ENCODE results near the gene RAB3C.

RAB3C gene

DNA sequence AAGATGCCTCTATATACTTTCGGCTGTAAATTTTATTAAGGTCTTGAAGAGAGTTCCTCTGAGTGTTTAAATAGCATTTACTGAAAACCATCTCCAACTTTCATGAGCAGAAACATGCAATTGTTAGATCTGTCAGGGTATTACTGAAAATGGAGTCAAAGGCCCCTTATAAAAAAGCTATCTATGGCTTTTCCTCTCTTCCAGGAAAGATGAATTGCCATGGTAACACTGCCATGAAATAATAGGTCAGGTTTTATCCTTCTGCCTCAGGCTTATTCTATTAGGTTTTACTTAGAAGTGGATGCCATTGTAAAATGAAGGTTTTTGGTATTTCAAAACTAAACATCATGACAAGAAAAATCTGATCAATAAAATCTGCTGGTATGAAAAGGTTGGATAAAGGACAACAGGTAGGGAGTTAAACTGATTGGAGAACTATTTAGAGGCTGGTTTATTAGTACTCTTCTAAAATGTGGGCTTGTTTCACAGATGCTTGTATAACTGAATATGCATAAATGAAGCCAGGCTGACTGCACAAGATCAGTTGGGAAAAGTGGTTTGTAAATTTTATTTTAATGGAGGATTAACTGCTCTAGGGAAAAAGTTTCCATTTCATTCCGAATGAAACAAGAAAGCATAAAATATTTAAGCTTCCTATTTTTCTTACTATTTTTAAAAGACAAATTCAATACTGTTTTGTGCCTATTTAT, 135.5 kb downstream of the RAB3C start:
- no peak for DNase-seq (ENCODE audit: extremely low read depth in 1 of 2, low read depth in 1 of 2)

DNA sequence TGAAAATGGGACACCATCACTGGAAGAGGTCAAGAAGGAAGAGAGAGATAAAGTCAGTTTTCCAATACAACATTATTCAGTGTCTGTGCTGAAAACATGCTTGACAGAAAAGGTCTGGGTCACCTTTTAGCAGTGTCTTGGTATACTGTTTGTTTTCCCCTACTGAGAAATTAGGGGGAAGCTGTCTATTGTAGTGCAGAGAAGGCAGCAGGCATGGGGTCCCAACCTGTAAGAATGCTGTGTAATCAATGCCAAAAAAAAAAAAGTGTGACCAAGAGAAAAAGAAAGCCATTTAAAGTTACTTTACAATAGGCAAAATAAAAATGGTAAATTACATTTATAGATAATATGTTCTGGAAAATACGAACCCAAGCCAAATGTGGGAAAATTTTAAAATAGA, 139.3 kb downstream of the RAB3C start:
- DNase-seq (ENCODE audit: extremely low read depth in 1 of 2, low read depth in 1 of 2): no peak

DNA sequence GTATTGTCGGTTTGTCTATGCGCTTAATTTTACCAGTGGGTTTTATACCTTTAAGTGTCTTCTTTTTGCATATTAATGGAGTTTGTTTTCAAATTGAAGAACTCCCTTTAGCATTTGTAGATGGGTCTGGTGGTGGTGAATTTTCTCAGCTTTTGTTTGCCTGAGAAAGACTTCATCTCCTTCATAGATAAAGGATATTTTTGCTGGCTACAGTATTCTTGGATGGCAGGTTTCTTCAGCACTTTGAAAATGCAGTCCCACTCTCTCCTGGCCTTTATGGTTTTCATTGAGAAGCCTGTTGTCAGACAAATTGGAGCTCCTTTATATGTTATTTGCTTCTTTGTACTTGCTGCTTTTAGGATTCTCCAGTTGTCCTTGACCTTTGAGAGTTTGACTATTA, 142.1 kb downstream of the RAB3C start:
- no peak for DNase-seq (ENCODE audit: extremely low read depth in 1 of 2, low read depth in 1 of 2)

DNA sequence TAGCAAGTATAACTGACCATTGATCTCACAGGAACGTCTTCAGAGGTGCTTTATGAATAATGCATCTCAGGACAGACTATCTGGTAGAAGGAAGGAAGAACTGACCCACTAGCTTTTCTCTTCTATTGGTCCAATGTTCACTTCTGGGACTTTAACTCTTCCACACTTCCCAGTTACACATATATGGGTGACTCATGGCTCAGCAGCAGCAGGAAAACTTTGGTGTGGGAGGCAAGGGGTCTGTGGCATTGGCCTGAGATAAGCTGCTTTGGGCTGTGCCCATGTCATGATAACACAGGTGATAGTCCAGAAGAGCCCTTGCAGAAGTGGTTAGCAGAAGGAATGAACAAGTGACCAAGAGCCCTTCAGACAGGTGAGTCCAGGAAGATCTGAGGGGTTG, 148.8 kb downstream of the RAB3C start:
- DNase-seq (ENCODE audit: extremely low read depth in 1 of 2, low read depth in 1 of 2): no peak

DNA sequence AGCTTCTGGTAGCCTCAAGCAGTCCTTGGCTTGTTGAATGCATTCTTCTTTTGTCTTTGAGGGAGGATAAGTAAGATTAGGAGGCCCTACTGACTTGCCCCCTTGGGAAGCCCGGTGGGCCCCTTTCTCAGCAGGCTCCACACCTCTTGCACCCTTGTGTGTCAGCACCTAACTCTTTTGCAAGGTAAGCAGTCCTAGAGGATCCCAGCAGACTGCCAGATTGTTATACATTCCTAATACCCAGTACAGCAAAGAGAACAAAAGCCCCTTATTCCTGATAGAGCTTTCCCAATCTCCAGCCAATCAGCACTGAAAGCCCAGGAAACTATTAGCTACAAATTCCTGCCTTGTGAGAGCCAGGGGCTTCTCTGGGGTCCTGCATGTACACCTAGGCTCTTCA, 152.8 kb downstream of the RAB3C start:
- DNase-seq (ENCODE audit: extremely low read depth in 1 of 2, low read depth in 1 of 2): no peak

DNA sequence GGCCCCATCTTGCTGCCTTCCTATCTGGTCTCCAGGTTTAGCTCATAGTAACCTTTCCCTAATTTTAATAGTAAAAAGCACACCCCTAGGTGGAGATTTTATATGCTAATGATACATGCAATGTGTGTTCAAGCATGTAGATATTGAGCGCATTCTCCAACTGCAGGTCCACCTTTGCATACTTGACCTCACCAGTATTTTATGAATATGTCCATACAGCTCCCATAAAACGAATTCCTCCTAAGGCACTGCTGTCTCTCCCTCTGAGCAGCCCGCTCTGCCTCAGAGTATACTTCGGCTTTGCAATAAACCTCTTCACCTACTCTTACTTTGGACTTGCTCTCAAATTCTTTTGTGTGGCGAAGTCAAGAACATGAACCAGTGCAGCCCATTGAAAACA, 153.3 kb downstream of the RAB3C start:
- no peak for DNase-seq (ENCODE audit: extremely low read depth in 1 of 2, low read depth in 1 of 2)

DNA sequence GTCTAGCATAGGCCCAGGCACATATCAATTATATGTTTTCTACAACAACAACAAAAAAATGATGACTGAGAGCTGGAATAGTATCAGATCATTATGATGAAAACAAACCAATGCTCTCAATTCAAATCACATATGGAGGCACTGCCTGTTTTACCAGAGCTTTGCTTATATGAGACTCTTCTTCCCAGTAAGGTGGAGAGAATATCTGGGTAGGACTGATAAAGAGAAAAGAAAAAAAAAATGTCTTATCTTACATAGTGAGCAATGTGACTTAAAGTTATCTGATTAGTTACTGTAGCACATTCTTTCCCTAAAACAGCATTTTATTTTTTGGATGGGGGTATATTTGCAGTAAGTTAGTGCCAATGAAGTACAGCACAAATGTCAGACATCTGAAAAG, 154.8 kb downstream of the RAB3C start:
- no peak for DNase-seq (ENCODE audit: extremely low read depth in 1 of 2, low read depth in 1 of 2)

DNA sequence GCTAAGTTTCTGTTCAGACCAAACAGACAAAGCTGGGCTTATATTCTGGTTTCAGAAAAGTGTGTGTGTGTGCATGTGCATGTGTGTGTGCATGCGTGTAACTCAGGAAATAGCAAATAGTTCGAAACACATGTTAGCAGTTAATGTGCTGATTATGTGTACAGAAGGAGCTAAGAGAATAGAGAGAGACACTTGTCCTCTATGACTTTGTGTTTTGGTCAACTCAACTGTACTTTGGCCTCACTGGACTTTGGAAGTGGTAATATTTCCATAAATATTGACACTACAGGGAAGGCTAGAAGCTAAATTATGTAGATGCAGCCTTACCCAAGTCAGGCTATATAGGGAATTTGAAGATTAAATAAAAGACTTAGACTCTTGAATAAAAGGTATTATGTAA, 155.5 kb downstream of the RAB3C start:
- no peak for DNase-seq (ENCODE audit: extremely low read depth in 1 of 2, low read depth in 1 of 2)

DNA sequence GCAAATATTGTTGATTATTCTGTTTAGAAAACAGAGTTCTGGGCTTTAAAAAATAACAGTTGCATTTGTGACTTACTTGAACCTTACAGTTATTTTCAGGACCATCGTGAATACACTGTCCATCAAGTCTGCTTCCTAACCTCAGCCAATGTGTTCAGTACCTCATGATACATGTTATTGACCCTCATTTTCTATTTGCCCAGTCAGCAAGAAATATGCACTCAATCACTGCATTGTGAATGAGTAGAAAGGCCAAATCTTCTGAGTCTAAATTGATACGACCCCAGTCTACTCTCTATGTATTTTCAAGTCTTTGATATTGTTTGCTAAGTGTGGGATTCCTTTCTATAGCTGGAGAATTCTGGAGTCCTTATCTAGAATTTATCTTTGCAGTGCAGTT, 156.2 kb downstream of the RAB3C start:
- no peak for DNase-seq (ENCODE audit: extremely low read depth in 1 of 2, low read depth in 1 of 2)

DNA sequence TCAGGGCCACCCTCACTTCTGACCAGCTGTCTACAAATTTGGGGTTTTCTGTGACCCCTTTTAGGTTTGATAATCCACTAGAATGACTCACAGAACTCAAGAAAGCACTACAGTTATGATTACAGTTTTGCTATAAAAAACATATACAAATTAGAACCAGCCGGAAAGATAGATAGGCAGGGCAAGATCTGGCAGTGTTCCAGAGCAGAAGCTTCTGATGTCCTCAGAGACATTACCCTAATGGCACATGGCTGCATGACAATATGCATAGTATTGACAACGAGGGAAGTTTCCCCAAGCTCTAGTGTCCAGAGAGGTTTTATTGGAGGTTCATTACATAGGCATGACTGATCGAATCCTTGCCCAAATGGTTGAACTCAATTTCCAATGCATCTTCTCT, 158.1 kb downstream of the RAB3C start:
- no peak for DNase-seq (ENCODE audit: extremely low read depth in 1 of 2, low read depth in 1 of 2)

DNA sequence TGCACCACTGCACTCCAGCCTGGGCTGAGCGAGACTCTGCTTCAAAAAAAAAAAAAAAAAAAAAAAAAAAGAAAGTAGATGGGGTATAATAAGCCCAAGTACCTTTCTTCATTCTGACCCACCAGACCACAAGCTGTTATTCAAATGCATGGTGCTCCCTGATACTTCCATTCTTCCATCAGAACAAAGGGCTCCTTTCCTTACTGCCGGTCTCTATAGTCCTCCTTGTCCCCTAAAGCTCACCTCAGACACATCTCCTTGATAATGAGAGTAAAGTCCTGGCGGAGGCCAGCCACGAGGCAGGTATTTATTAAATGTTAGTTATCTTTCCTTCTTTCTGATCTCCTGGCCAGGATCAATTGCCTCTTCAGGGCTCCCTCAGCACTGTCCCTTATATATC, 162.5 kb downstream of the RAB3C start:
- DNase-seq (ENCODE audit: extremely low read depth in 1 of 2, low read depth in 1 of 2): no peak

DNA sequence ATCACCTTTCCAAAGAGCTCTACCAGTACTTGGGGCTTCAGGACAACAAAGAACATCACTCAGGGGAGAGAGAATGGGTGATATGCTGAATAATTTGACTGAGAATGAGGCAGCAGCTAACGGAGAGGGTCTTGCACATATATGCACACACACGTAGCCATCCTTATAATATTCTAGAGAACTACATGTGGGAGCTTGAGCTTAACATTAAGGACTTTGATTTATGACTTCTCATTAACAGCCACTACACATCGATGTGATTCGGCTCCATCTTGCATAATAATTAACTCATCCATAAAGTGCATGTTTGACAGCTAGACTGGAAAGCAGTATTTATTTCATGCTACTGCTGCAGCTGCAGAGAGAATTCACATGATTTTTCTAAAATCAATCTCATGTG, 163.4 kb downstream of the RAB3C start:
- no peak for DNase-seq (ENCODE audit: extremely low read depth in 1 of 2, low read depth in 1 of 2)

DNA sequence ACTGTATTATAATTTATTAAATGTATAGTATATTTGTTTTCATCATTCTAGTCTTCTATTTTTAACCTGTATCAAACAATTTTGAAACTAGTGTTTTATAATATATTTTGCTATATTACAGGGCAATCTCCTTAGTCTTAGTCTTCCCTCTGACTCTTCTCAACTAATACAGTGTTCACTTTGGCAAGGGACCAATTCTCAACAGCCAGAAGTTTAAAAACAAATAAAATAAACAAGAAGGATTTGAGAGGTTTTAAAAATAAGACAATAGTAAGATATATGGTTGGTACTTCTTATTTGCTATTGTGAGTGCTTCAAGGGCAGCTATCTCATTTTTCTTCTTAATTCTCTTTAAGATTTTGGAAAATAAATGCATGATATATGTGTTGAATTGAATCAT, 167.2 kb downstream of the RAB3C start:
- no peak for DNase-seq (ENCODE audit: extremely low read depth in 1 of 2, low read depth in 1 of 2)

DNA sequence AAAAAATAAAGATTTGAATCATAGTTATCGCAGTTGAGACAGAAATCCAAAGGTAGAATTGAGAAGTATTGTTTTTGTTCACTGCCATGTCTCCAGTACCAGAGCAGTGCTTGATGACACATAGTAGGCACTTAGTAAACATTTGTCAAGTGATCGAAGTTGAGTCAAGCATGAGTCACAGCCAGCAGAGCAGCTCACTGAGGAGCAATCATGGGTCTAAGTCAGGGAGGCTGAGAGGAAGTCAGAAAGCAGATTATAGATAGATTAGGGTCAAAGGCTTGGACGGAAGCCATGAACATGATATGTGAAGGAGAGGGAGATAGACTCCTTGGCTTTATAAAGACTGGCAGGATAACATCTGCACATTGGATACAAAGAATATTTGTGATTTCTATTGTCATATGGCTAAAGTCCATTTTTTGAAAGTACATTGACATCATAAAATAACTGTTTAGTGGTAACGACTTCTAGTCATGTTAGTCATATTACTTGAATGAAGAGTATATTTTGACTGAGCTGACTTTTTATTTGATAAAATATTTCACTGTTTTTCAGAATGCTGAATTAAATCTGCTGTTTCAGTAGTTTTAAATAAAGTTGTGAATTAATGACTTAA, 168.5 kb downstream of the RAB3C start:
- DNase-seq (ENCODE audit: extremely low read depth in 1 of 2, low read depth in 1 of 2): no peak

DNA sequence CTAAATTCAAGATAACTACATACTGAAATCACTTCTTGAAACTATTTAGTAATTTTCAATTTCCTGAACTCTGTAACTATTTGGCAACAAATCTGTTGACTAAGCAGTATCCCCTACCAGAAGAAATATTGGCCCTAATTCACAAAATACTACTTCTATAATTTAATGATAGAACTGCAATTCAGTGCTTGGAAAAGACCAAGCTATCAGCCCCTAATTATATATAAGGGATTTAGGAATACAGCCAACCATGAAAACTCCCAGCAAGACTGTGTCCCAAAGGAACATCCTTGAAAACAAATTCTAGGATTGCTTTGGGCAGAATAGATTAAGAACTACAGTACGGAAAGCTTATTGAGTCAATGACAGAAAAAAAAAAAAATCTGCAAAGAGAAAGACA, 169.2 kb downstream of the RAB3C start:
- DNase-seq (ENCODE audit: extremely low read depth in 1 of 2, low read depth in 1 of 2): no peak

DNA sequence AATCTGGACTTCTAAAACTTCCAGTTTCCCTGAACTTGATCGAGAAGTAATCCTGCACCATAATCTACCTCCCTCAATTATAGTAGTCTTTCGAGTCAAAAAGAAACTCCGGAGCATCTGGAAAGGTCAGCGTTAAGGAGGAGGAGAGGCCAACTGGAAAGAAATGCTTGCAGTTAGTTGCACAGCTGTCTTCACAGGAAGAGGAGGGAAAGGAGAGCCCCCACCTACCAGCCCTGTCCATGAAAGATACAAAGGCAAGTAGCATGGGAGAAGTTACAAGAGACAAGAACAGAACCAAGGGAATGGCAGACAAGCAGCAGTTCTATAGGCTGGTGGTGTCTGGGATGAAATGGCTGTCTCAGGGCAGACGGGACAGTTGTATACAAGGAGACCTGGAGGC, 170.6 kb downstream of the RAB3C start:
- no peak for DNase-seq (ENCODE audit: extremely low read depth in 1 of 2, low read depth in 1 of 2)

DNA sequence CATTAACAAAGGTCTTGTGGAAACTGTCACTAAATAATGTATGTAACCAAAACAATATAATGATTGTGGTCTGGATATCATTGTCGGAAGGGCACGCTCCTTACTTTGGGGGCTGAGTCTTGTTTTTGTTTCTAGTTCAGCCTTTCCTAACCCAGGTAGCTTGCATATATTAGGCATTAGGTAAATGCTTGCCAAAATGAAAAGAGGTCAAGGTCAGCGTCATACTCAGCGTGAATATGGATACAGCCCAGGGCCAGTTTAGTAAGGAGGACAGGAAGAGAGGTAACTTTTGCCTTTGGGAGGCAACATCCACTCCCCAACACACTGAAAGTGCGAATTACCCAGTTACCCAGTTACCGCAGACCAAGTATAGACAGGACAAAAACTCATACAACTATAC, 171.4 kb downstream of the RAB3C start:
- DNase-seq (ENCODE audit: extremely low read depth in 1 of 2, low read depth in 1 of 2): no peak

DNA sequence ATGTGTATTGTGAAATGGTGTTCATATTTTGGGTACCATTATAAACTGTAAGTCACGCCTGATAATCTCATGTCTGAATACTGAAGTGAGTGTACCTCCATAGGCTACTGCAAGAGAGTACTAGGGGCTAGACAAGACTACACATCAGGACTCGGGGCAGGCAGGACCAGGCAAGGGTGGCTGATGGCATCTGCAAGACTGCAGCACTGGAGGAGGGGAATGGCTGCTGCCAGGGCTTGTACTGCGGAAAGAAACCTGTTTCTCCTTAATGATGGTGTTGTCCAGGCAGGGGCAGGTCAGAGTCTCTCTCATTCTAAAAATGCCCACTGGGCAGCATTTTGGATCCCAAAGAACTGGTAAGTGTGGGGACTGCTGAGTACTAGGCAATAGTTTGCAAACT, 172.5 kb downstream of the RAB3C start:
- no peak for DNase-seq (ENCODE audit: extremely low read depth in 1 of 2, low read depth in 1 of 2)

DNA sequence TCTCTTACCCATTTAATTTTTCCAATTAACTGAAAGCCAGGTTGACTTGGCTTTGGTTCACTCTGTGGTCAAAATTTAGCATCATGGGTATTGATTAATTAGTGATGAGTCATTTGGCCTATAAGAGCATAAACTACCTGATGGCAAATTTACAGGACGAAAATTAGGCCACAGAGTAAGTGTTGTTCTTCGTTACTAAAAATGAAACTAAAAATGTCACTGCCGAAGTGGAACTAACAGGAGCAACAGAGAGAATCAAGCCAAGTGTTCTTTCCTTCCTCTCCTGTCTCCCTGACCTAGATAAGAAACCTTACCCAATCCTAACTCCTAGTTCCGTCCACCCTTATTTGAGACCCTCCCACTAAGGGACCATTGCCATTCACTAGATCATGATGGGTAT, 176.9 kb downstream of the RAB3C start:
- no peak for DNase-seq (ENCODE audit: extremely low read depth in 1 of 2, low read depth in 1 of 2)

DNA sequence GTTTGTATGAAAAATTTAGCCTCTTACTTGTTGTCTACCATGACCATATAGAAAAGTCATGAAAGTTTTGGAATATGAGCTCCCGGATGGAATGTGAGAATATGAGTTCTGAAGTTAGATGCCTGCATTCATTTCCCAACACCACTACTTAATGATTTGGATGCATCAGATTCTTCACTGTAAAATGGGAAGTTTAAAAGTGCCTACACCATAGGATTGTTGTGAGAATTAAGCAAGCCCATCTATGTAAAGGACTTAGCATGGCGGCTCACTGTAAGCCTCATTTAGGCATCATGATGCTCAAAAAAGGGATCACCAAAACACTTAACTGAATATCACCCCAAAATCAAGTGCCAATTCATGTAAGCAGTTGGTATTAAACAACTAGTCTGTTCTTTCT, 177.3 kb downstream of the RAB3C start:
- no peak for DNase-seq (ENCODE audit: extremely low read depth in 1 of 2, low read depth in 1 of 2)

DNA sequence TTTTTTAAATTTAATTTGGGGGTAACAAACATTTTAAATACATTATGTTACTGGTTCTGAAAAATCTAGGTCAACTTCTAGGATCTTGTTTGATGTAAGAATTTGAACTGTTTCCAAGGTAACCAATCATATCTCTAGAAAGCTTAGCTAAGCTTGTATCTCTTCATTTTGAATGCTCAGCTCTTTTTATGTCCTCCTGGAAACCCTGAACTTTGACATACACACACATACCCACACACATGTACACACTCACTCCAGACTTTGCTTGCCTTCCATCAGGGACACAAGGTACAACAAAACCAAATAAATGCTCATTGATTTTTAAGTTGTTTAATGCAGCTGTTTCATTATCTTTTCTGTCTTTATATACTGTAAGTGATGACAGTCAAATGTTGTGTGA, 178.5 kb downstream of the RAB3C start:
- no peak for DNase-seq (ENCODE audit: extremely low read depth in 1 of 2, low read depth in 1 of 2)

DNA sequence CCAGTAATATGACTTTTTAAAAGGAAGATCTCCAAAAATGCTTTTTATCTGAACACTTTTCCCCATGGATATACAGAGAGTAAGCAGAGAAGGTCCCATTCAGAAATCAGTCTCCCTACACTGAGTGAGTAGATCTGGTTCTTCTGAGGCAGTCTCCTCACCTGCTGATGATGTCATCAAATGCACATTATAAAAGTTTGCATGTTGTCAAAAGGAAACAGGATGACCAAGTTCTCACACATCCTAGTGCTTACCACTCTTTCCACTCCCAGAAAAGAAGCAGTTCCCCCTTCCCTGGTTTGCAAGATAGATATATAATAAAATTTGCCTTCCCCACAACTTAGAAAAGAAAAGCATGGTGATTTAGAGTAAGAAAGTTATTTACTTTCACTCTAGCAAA, 180.5 kb downstream of the RAB3C start:
- no peak for DNase-seq (ENCODE audit: extremely low read depth in 1 of 2, low read depth in 1 of 2)

DNA sequence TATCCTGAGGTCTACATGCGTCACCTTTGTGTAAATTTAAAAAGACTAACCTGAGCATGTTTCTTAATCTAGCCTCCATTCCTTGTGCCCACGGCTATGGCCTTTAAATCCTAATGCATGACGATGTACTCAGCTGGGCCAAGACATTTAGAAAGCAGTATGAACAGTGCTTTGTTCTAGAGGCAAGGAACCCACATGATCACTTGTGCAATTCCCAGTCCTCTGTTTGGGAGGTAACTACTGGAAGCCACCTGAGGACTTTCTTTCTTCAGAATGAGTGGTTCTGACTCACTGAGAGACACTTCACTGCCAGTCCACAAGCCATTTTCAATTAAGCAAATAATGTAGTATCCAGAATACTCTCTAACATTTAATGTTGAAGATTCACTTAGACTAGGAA, 181.3 kb downstream of the RAB3C start:
- DNase-seq (ENCODE audit: extremely low read depth in 1 of 2, low read depth in 1 of 2): no peak
